GM18498 (cell line): ENCODE measurements around the gene ZFP64.
"Not testable (repeated sequence)": the region's sequence is repeated elsewhere in the genome, so short reads cannot be mapped to it uniquely, and the experiment has no call there.

ENCODE experiments used
- ATAC-seq: cut with Tn5 transposase; IDR thresholded peaks from one replicate; pipeline ENCODE4 v1.9.1; 2021; ENCODE audit warnings: mild to moderate bottlenecking, moderate library complexity; ENCODE audit not compliant: unreplicated experiment

Gene ZFP64

DNA sequence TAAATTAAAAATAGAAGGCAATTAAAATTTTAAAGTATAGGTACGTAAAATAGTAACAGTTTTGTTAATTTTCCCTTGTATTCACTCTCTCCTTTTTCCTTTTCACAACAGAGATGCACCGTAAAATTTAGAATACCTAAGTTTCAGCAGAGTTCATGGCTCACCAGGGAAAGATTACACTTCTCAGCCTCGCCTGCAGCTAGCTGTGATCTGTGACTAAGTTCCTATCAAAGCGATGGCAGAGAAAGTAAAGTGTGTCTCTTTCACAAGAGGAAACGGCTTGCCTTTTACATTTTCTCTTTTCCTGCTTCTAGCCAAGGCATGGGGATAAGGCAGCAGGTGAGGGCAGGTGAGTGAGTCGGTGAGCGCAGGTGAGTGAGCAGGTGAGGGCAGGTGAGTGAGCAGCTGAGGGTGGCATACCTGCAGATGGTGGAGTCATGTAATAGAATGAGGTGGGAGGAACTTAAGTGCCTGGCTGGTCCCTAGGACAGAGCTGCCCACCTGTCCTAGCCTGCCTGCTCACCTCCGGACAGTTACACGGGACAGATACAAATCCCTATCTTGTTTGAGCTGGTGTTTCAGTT lies 30.9 kb downstream of the ZFP64 start:
- ATAC-seq, result no peak

- no peak for ATAC-seq
Measured at GRCh38 chr20:52160049-52160570, 31.5 kb downstream of the ZFP64 start.

DNA sequence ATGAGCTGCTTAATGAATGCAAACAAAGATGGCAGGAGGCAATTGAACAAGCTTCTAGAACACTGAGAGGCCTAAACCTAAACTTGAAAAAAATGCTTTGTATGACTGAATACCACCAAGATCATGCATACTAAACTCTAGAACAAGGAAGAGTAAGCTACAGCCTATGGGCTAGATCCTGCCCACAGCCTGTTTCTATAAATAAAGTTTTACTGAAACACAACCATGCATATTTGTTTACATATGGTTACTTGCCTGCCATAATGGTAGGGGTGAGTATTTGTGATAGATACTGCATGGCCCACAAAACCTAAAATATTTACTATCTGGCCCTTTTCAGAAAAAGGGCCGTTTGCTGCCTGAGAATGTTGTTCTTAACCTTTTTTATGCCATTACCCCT lies 37.0 kb downstream of the ZFP64 start:
- ATAC-seq, result no peak

- no peak for ATAC-seq
Measured at GRCh38 chr20:52153896-52154295, 37.7 kb downstream of the ZFP64 start.

DNA sequence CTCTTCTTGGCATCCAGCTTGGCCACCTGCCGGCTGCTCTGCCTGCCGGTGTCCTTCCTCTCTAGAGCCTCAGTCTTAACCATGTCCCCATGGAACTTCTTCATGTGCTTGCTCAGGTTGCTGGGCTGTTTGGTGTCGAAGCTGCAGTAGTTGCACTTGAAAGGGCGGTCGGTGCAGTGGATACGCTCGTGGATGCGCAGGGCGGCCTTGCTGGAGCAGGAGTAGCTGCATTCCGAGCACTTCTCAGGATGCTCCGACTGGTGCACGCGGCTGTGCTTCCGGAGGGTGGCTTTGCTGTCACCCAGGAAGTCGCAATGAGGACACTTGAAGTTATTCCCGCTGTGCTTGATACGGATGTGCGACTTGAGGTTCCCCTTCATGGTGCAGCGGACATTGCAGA lies 38.7 kb downstream of the ZFP64 start:
- ATAC-seq, result no peak

DNA sequence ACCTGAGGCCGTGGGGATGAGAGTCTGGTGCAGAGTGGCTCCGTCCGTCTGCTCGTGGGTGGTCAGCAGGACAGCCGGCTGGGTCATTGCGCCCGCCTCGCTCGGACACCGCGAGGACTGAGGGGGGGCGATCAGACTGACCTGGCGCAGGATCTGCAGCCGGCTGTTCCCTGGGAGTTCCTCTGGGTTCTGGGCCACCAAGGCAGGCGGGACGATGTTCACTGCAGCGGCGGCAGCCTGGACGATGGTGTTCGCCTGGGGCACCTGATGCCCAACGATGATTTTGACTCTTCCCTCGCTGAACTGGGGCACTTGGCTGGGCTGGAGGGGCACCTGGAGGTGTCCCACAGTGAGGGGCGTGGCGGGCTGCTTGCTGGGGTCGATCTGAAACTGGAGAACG lies 39.2 kb downstream of the ZFP64 start:
- no peak for ATAC-seq

GRCh38 chr20:52150440-52151258 lies 40.9 kb downstream of the ZFP64 start:
- ATAC-seq, result no peak

GRCh38 chr20:52145587-52145986 lies 46.0 kb downstream of the ZFP64 start:
- no peak for ATAC-seq

DNA sequence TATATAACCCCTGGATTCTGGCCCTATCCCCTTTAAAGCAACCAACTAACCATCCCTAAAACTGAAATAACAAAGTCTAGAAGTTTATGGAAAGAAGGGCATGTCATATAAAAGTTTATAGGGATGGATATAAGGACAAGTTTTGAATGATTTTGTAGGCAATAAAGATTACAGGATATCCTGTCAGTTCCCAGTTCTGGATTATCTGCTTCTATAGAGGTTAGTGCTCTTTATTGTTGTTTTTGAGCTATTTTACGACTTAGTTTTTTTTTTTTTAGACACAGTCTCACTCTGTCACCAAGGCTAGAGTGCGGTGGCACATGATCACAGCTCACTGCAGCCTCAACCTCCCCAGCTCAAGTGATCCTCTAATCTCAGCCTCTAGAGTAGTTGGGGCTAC lies 48.3 kb downstream of the ZFP64 start:
- ATAC-seq, result no peak

DNA sequence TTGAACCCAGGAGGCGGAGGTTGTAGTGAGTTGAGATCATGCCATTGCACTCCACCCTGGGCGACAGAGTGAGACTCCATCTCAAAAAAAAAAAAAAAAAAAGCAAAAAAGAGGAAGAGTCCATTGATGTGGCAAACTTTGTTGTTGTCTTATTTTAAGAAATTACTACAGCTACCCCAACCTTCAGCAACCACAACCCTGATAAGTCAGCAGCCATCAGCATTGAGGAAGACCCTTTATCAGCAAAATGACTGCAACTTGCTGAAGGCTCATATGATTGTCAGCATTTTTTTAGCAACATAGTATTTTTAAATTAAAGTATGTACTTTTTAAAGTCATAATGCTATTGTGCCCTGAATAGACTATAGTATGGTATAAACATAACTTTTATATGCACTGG lies 48.8 kb downstream of the ZFP64 start:
- no peak for ATAC-seq

- ATAC-seq, result no peak
Measured at GRCh38 chr20:52139986-52140385, 51.6 kb downstream of the ZFP64 start.

DNA sequence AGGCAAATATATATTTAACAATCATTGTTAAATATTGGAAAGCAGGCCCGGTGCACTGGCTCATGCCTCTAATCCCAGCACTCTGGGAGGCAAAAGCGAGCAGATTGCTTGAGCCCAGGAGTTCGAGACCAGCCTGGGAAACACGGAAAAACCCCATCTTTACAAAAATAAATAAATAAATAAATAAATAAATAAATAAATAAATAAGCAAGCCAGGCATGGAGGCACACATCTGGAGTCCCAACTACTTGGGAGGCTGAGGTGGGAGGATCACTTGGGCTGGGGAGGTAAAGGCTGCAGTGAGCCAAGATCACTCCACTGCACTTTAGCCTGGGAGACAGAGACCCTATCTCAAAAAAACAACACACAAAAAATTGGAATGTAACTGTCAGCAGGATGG lies 53.7 kb downstream of the ZFP64 start:
- no peak for ATAC-seq

- not testable (repeated sequence) for ATAC-seq
Measured at GRCh38 chr20:52133714-52134113, 57.9 kb downstream of the ZFP64 start.

DNA sequence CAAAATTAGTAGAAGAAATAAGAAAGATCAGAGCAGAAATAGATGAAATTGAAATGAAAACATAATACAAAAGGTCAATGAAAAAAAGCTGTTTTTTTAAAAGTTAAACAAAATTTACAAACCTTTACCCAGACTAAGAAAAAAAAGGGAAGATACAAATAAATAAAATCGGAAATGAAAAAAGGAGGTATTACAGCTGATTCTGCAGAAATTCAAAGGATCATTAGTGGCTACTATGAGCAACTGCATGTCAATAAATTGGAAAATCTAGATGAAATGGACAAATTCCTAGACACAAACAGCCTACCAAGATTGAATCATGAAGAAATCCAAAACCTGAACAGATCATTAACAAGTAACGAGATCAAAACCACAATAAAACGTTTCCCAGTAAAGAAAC lies 59.2 kb downstream of the ZFP64 start:
- ATAC-seq, result no peak

DNA sequence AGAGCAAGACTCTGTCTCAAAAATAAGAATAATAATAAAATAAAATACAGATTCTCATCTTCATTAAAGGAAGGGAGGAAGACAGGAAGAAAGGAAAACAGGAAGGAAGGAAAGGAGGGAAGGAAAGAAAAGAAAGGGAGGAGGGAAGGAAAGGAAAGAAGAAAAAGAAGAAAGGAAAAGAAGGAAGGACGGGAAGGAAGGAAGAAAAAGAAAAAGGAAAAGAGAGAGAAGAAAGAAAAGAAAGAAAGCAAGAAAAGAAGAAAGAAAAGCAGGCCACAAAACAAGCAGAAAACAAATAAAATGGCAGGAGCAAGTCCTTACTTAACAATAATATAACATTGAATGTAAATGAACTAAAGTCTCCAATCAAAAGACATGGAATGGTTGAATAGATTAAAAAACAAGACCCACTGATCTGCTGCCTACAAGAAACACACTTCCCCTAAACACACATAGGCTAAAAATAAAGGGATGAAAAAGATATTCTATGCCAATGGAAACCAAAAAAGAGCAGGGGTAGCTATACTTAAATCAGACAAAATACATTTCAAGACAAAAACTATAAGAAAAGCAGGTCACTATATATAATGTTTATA lies 60.4 kb downstream of the ZFP64 start:
- ATAC-seq, result no peak

DNA sequence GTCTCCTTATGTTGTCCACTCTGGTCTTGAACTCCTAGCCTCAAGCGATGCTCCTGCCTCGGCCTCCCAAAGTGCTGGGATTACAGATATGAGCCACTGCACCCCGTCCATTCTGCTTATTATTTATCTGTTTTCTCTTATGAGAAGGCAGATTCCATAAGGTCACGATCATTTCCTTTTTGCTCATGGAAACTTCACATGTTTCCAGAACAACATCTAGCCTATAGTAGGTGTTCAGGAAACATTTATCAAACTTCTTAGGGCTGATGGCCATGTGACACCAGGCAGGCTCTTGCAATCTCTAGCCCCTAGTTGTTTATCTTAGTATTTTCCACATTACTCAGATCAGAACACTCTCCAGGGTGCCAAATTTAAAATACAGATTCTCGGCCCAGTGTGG lies 61.2 kb downstream of the ZFP64 start:
- ATAC-seq, result no peak

DNA sequence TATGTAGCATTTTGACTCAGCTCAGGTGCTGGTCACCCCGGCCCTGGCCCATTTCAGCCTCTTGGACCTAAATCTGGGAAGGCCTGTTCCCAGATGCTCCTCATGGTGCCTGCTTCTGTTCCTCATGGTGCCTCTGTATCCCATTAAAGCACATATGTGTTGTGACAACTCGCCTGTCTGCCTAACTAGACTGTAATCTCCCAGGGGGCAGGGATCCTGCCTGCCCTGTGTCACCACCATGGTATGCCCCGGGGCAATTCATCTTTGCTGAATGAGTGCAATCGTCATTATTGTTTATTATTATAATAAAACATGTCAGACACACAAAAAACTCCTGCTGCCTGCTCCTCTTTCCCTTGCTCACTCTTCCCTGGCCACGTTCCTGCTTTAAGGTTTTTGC lies 62.0 kb downstream of the ZFP64 start:
- ATAC-seq, result no peak

GRCh38 chr20:52127309-52127708 lies 64.3 kb downstream of the ZFP64 start:
- no peak for ATAC-seq

GRCh38 chr20:52124821-52125220 lies 66.8 kb downstream of the ZFP64 start:
- ATAC-seq, result no peak

DNA sequence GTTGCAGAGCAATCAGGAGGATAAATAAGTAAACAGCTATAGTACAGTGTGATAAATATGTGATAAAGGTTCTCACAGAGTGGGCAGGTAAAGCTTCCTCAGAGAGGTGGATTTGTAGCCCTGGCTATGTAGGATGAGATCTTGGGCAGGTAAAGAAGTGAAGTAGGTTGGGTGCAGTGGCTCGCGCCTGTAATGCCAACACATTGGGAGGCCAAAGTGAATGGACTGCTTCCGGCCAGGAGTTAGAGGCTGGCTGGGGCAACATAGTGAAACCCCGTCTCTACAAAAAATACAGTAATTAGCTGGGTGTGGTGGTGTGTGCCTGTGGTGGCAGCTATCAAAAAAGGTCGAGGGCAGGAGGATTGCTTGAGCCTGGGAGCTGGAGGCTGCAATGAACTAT lies 72.9 kb downstream of the ZFP64 start:
- ATAC-seq, result no peak

- no peak for ATAC-seq
Measured at GRCh38 chr20:52118016-52118623, 73.5 kb downstream of the ZFP64 start.

DNA sequence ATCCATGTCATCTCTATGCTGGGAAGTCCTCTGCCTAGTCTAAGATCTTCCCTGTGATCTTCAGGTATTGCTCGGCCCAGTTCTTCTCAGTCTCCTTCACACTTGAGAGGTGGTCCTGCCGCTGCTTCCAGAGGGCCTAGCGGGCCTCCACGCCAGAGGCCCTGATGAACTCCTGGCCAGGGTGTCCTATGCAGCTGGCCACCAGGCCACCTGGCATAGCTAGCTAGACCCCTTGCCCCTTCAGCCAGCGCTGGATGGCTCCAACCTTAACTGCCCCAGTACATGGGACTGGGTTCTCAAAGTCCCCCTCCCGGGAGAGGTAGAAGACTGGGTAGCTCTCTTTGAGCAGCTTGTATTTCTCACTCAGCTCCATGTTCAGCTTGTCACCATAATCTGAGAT lies 81.1 kb downstream of the ZFP64 start:
- ATAC-seq, result no peak
